HepG2 (cell line): ENCODE measurements around the gene FGD5. TPM values are rescaled to one million over a fixed set of nuclear protein-coding genes. Genes with fewer than 3 reads are reported as not detected.

ENCODE experiments used
- ATAC-seq: fragments of 200-7000 bp; cut with Tn5 transposase; 3 replicates; pipeline ENCODE4 v1.9.1; 2020; ENCODE audit warnings: mild to moderate bottlenecking, moderate library complexity
- BruUV-seq: library from RNA; stranded (reverse); fragments of 400-500 nt; replicated peaks from 2 replicates; lab custom pipeline; 2021; lab: Mats Ljungman, UMichigan
- CTCF ChIA-PET: fragments of 300-600 bp; formaldehyde crosslinking; extraction: SDS; loops from one replicate; lab custom pipeline; 2021; ENCODE audit warnings: low total read pairs, inconsistent platforms, low intra/inter-chr PET ratio; lab: Yijun Ruan, JAX
- POLR2A ChIA-PET: fragments of 350-600 bp; sonication (Branson Sonifier 250); formaldehyde crosslinking; loops from one replicate; lab custom pipeline; 2020; ENCODE audit warnings: antibody characterized with exemption, inconsistent platforms; lab: Yijun Ruan, JAX
- DNase-seq: peaks from one replicate; pipeline ENCODE4 v3.0.0-alpha.2; 2015; ENCODE audit warnings: low spot score
- FAIRE-seq: peaks from 3 replicates; lab custom pipeline; 2011; peaks lifted over from hg19 to GRCh38; lab: Jason Lieb, UNC
- H2AFZ ChIP-seq: one replicate; pipeline ENCODE4 v1.6.1; 2011; ENCODE audit warnings: low read length, inconsistent platforms
- H3K27ac ChIP-seq: fragments of 300-600 bp; 3 replicates; pipeline ENCODE4 v1.8.0; 2011; ENCODE audit warnings: mixed run types, mild to moderate bottlenecking, mixed read lengths, low read length, inconsistent platforms; ENCODE audit not compliant: insufficient read depth; ENCODE audit errors: extremely low read length
- H3K27me3 ChIP-seq, 2 experiments: fragments of 200-600 bp in 1 of 2; 2 replicates in 1 of 2; 3 replicates in 1 of 2; pipeline versions ENCODE4 v1.6.0 to v1.8.0; 2011; ENCODE audit warnings: low read length in 2 of 2, mild to moderate bottlenecking in 2 of 2, moderate library complexity in 2 of 2, inconsistent platforms in 1 of 2; ENCODE audit not compliant: insufficient read depth in 2 of 2, control insufficient read depth in 1 of 2
- H3K36me3 ChIP-seq, 2 experiments: fragments of 200-600 bp in 1 of 2; replicated peaks in 1 of 2; 2 replicates in 1 of 2; 3 replicates in 1 of 2; pipeline versions ENCODE4 v1.5.1 to v1.8.0; 2011; ENCODE audit warnings: low read length in 2 of 2, inconsistent platforms in 1 of 2; ENCODE audit not compliant: insufficient read depth in 2 of 2, control insufficient read depth in 1 of 2
- H3K4me1 ChIP-seq: 2 replicates; pipeline ENCODE4 v1.5.1; 2012; ENCODE audit warnings: low read length, inconsistent platforms; ENCODE audit not compliant: insufficient read depth
- H3K4me2 ChIP-seq: 2 replicates; pipeline ENCODE4 v1.6.0; 2011; ENCODE audit warnings: low read depth, low read length, inconsistent platforms
- H3K4me3 ChIP-seq, 3 experiments: fragments of 200-600 bp in 1 of 3; sonication (generic), shearing (Covaris generic) in 1 of 3; replicated peaks in 1 of 3; 2 replicates each; pipeline ENCODE4 v1.5.1; 2011 to 2016; ENCODE audit warnings: low read length in 3 of 3, inconsistent platforms in 2 of 3, low read depth in 2 of 3, mild to moderate bottlenecking in 2 of 3, control low read depth in 1 of 3, mixed read lengths in 1 of 3; ENCODE audit not compliant: insufficient read depth in 1 of 3
- H3K79me2 ChIP-seq: one replicate; pipeline ENCODE4 v1.6.1; 2011; ENCODE audit warnings: low read length, inconsistent platforms; ENCODE audit not compliant: insufficient read depth
- H3K9ac ChIP-seq: 2 replicates; pipeline ENCODE4 v1.6.0; 2011; ENCODE audit warnings: mild to moderate bottlenecking, low read depth, low read length, inconsistent platforms; ENCODE audit not compliant: insufficient read depth
- H3K9me3 ChIP-seq: 2 replicates; pipeline ENCODE4 v1.5.1; 2012; ENCODE audit warnings: mild to moderate bottlenecking, low read length
- H4K20me1 ChIP-seq: 2 replicates; pipeline ENCODE4 v1.6.0; 2011; ENCODE audit warnings: inconsistent platforms, mild to moderate bottlenecking, low read length, moderate library complexity; ENCODE audit not compliant: insufficient read depth
- ARHGAP35 ChIP-seq: sonication (generic); formaldehyde crosslinking; IDR thresholded peaks from 2 replicates; pipeline ENCODE4 v1.9.0; 2022; ENCODE audit warnings: mild to moderate bottlenecking, inconsistent platforms, moderate library complexity, missing genetic modification reagents, borderline replicate concordance
- ELF3 ChIP-seq: IDR thresholded peaks from 2 replicates; pipeline ENCODE4 v1.6.1; 2016; ENCODE audit warnings: missing genetic modification reagents, missing compliant biosample characterization
- ZBTB38 ChIP-seq: sonication (generic); formaldehyde crosslinking; IDR thresholded peaks from 2 replicates; pipeline ENCODE4 v1.5.1; 2020; ENCODE audit warnings: mild to moderate bottlenecking, missing genetic modification reagents
- ZNF232 ChIP-seq: sonication (generic); formaldehyde crosslinking; IDR thresholded peaks from 2 replicates; pipeline ENCODE4 v1.4.0; 2020; ENCODE audit warnings: missing genetic modification reagents, borderline replicate concordance
- ZNF607 ChIP-seq: sonication (generic); formaldehyde crosslinking; IDR thresholded peaks from 2 replicates; pipeline ENCODE4 v1.5.1; 2020; ENCODE audit warnings: missing genetic modification reagents, mild to moderate bottlenecking, borderline replicate concordance
- ZNF709 ChIP-seq: sonication (generic); formaldehyde crosslinking; IDR thresholded peaks from 2 replicates; pipeline ENCODE4 v1.5.0; 2020; ENCODE audit warnings: mild to moderate bottlenecking, missing genetic modification reagents
- ZNF879 ChIP-seq: sonication (generic); formaldehyde crosslinking; IDR thresholded peaks from 2 replicates; pipeline ENCODE4 v1.8.1; 2023; ENCODE audit warnings: missing genetic modification reagents
- WGBS: methylation state at CpG from one replicate; pipeline ENCODE4 v1.1.6; 2017; ENCODE audit warnings: low lambda C conversion rate; 5-methylcytosine and 5-hydroxymethylcytosine counted together
- in situ Hi-C: cut with HindIII; loops from 2 replicates; pipeline ENCODE4 v1.10.0; 2017; ENCODE audit warnings: low pct_unique_long_range_greater_than_20kb; ENCODE audit not compliant: extremely low pct_ligation_motif_present
- intact Hi-C: fragments of 100-400 bp; cut with micrococcal nuclease; formaldehyde crosslinking; loops from one replicate; pipeline ENCODE4 v1.10.0; 2022; ENCODE audit not compliant: unreplicated experiment
- polyA plus RNA-seq, 8 experiments: library from polyadenylated mRNA; depleted of rRNA in 3 of 8; stranded (reverse) in 7 of 8; unstranded in 1 of 8; fragments of >200 nt; fragmentation: Illumina TruSeq in 4 of 8; extraction: Trizol in 4 of 8; gene quantifications; 2 replicates each; pipeline versions ENCODE4 v1.2.1 to v1.2.3, GENCODE V29; 2011 to 2016; ENCODE audit warnings: low read depth in 4 of 8, missing spikeins in 1 of 8, mixed read lengths in 1 of 8; ENCODE audit not compliant: insufficient read depth in 1 of 8
- total RNA-seq, 5 experiments: library from RNA; depleted of rRNA; stranded (reverse); fragments of >200 nt; fragmentation: Illumina TruSeq; extraction: Trizol; gene quantifications; 2 replicates each; pipeline ENCODE4 v1.2.3, GENCODE V29; 2016; ENCODE audit warnings: low read depth in 1 of 5
- TF ChIP-seq, protein P1 (sequence below): sonication (generic); formaldehyde crosslinking; IDR thresholded peaks from 2 replicates; pipeline ENCODE4 v1.5.1; 2020; ENCODE audit warnings: missing genetic modification reagents, mild to moderate bottlenecking, borderline replicate concordance
- TF ChIP-seq, protein P2 (sequence below): sonication (generic); formaldehyde crosslinking; IDR thresholded peaks from 2 replicates; pipeline ENCODE4 v1.4.0; 2020; ENCODE audit warnings: missing genetic modification reagents

FGD5 gene
- total and polyA plus RNA-seq, 2 of the 13 experiments (the other 11 are each of a cell fraction or from before 2014, with no cell fraction given): 0.17 TPM; not detected in 1

DNA sequence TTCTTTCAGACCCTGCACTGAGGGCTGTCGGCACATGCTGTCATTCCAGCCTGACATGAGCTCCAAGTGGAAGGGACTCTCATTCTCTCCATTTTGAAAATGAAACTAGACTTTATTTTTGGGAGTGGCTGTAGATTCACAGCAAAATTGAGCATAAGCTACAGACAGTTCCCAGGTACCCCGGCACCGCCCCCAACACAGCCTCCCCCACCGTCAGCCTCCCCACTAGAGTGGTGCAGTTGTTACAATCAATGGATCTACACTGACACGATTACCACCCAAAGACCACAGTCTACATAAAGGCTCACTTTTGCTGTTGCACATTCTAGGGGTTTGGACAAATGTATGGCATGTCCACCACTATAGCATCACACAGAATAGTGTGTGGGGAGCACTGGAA, 29.5 kb upstream of the FGD5 start:
- WGBS: 46% methylated on average over 5 of the region's 5 CpGs
- no peak overlapping the region for H3K4me2 ChIP-seq
- H3K79me2 ChIP-seq: no peaks in the 10 kb centered on the region
- ChIA-PET POLR2A (no interaction called here), CTCF (interaction anchor here (3.8 kb wide), 1 partner anchor 131 kb away, joined by 31 read pairs; no protein-coding TSS in a partner anchor)
- no peak overlapping the region for H3K9ac ChIP-seq
- peaks cover 0 to 6% of the 10 kb centered on the region in 2 experiments; a peak in 2 of 5 replicates for H3K27me3 ChIP-seq
- no peak overlapping the region for H3K27ac ChIP-seq
- peaks cover 22% of the 10 kb centered on the region for H3K4me1 ChIP-seq
- DNase-seq: no peak
- H2AFZ ChIP-seq: no peak overlapping the region
- no peaks in the 10 kb centered on the region for H4K20me1 ChIP-seq
- in situ Hi-C loops: loop anchor here (5.0 kb wide), 1 partner anchor 133 kb away; no protein-coding TSS in a partner anchor
- no peak for FAIRE-seq
- no TSS peak for BruUV-seq
- intact Hi-C loops: no loop called here
- no peak for TF ChIP-seq ZNF607 (CRISPR knock-in tag)
- no peak for TF ChIP-seq ZBTB38 (CRISPR knock-in tag)
- TF ChIP-seq ELF3 (CRISPR knock-in tag): no peak
- no peak for TF ChIP-seq ZNF879 (CRISPR knock-in tag)
- TF ChIP-seq, protein P1, sequence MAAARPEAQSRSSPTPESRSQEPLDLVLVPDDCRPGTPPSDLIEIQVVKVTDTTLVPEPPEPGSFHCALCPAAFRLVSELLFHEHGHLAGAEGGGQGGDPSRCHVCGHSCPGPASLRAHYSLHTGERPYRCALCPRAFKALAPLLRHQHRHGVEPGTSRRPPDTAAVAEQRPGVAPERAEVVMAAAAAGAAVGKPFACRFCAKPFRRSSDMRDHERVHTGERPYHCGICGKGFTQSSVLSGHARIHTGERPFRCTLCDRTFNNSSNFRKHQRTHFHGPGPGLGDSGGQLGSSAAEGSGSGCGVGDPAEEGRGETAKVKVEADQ (CRISPR knock-in tag): no peak
- no peak for TF ChIP-seq ARHGAP35 (CRISPR knock-in tag)
- TF ChIP-seq ZNF709 (CRISPR knock-in tag): no peak
- TF ChIP-seq, protein P2, sequence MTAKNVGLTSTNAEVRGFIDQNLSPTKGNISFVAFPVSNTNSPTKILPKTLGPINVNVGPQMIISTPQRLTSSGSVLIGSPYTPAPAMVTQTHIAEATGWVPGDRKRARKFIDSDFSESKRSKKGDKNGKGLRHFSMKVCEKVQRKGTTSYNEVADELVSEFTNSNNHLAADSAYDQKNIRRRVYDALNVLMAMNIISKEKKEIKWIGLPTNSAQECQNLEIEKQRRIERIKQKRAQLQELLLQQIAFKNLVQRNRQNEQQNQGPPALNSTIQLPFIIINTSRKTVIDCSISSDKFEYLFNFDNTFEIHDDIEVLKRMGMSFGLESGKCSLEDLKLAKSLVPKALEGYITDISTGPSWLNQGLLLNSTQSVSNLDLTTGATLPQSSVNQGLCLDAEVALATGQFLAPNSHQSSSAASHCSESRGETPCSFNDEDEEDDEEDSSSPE (CRISPR knock-in tag): no peak
- no peak for TF ChIP-seq ZNF232 (CRISPR knock-in tag)
- no peak overlapping the region for H3K4me3 ChIP-seq
- no peak for ATAC-seq
- H3K9me3 ChIP-seq: no peaks in the 10 kb centered on the region
- no peaks in the 10 kb centered on the region for H3K36me3 ChIP-seq
